Activated CD8-positive, alpha-beta T cell treated with anti-CD3 and anti-CD28 coated beads for 36 hours (primary cell): ENCODE data around the gene AK8. TPM values are rescaled to one million over a fixed set of nuclear protein-coding genes. Genes with fewer than 3 reads are reported as not detected.

Experiments used
- ATAC-seq: fragments of 200-7000 bp; cut with Tn5 transposase; one replicate; pipeline ENCODE4 v1.10.0; 2021; ENCODE audit warnings: mild to moderate bottlenecking, moderate library complexity
- CTCF ChIA-PET: fragments of 350-600 bp; sonication (Branson Sonifier 250); formaldehyde crosslinking; loops from one replicate; lab custom pipeline; 2021; ENCODE audit warnings: antibody characterized with exemption; lab: Charles Lee
- POLR2A ChIA-PET: fragments of 350-600 bp; sonication (Branson Sonifier 250); formaldehyde crosslinking; loops from one replicate; lab custom pipeline; 2021; ENCODE audit warnings: antibody characterized with exemption; lab: Charles Lee
- DNase-seq: peaks from one replicate; pipeline ENCODE4 v3.0.0-alpha.2; 2020
- H3K27ac Mint-ChIP-seq: one replicate; pipeline ENCODE4 v1.8.0; 2021; ENCODE audit warnings: mild to moderate bottlenecking, mixed read lengths
- H3K27me3 Mint-ChIP-seq: one replicate; pipeline ENCODE4 v1.8.0; 2021; ENCODE audit warnings: mixed read lengths
- H3K36me3 Mint-ChIP-seq: one replicate; pipeline ENCODE4 v1.8.0; 2021; ENCODE audit warnings: low read depth, mixed read lengths
- H3K4me1 Mint-ChIP-seq: one replicate; pipeline ENCODE4 v1.8.0; 2021; ENCODE audit warnings: low read depth, mixed read lengths
- H3K4me3 Mint-ChIP-seq: one replicate; pipeline ENCODE4 v1.8.0; 2021; ENCODE audit warnings: mild to moderate bottlenecking, moderate library complexity, mixed read lengths
- H3K9me3 Mint-ChIP-seq: one replicate; pipeline ENCODE4 v1.8.0; 2021; ENCODE audit warnings: mixed read lengths
- CTCF ChIP-seq: fragments of 200-600 bp; IDR thresholded peaks from one replicate; pipeline ENCODE4 v1.8.0; 2022; ENCODE audit warnings: antibody characterized with exemption, mild to moderate bottlenecking
- intact Hi-C: fragments of 100-400 bp; cut with micrococcal nuclease; formaldehyde crosslinking; loops from one replicate; pipeline ENCODE4 v1.10.0; 2022
- total RNA-seq, 2 experiments: library from RNA; stranded (reverse); gene quantifications; one replicate each; pipeline ENCODE4 v1.2.3, GENCODE V29; 2021

The AK8 gene
- total RNA-seq, 2 experiments from 2014 or later, result not detected

GRCh38 chr9:132840980-132841379, 37.1 kb downstream of the AK8 start:
- intact Hi-C loops, result no loop called here
- no peaks in the 10 kb centered on the region for H3K9me3 Mint-ChIP-seq
- no peaks in the 10 kb centered on the region for H3K4me1 Mint-ChIP-seq
- H3K4me3 Mint-ChIP-seq, result no peak overlapping the region
- no peak for TF ChIP-seq CTCF
- DNase-seq (no peak), ATAC-seq (no peak)
- H3K27me3 Mint-ChIP-seq, result no peaks in the 10 kb centered on the region
- ChIA-PET CTCF (no interaction called here), POLR2A (interaction anchor here (0.6 kb wide), 1 partner anchor 971 kb away, joined by 3 read pairs; no protein-coding TSS in a partner anchor)
- no peak overlapping the region for H3K27ac Mint-ChIP-seq
- H3K36me3 Mint-ChIP-seq, result no peaks in the 10 kb centered on the region

- intact Hi-C loops, result no loop called here
- H3K4me3 Mint-ChIP-seq, result no peak overlapping the region
- no peak overlapping the region for H3K27ac Mint-ChIP-seq
- H3K27me3 Mint-ChIP-seq, result no peaks in the 10 kb centered on the region
- no peaks in the 10 kb centered on the region for H3K4me1 Mint-ChIP-seq
- POLR2A ChIA-PET, result no interaction called here
- no peaks in the 10 kb centered on the region for H3K36me3 Mint-ChIP-seq
- DNase-seq, result no peak
- ATAC-seq, result no peak
- no peaks in the 10 kb centered on the region for H3K9me3 Mint-ChIP-seq
- TF ChIP-seq CTCF, result no peak
- CTCF ChIA-PET, result interaction anchor here (0.8 kb wide), 1 partner anchor 11 kb away, joined by 3 read pairs; no protein-coding TSS in a partner anchor
These were observed 39.8 kb downstream of the AK8 start for GRCh38 chr9:132838291-132838690.

- Mint-ChIP-seq H3K9me3 (no peaks in the 10 kb centered on the region), H3K36me3 (no peaks in the 10 kb centered on the region), H3K4me1 (no peaks in the 10 kb centered on the region), H3K4me3 (no peak overlapping the region), H3K27ac (no peak overlapping the region), H3K27me3 (no peaks in the 10 kb centered on the region)
- no peak for TF ChIP-seq CTCF
- DNase-seq, result no peak
- POLR2A ChIA-PET, result no interaction called here
- CTCF ChIA-PET, result no interaction called here
- ATAC-seq, result no peak
- intact Hi-C loops, result no loop called here
These were observed 40.4 kb downstream of the AK8 start for GRCh38 chr9:132837501-132838286.

- Mint-ChIP-seq H3K4me1 (no peaks in the 10 kb centered on the region), H3K9me3 (no peaks in the 10 kb centered on the region), H3K4me3 (no peak overlapping the region), H3K36me3 (no peaks in the 10 kb centered on the region), H3K27me3 (no peaks in the 10 kb centered on the region), H3K27ac (no peak overlapping the region)
- no peak for TF ChIP-seq CTCF
- POLR2A ChIA-PET, result no interaction called here
- intact Hi-C loops, result no loop called here
- DNase-seq (no peak), ATAC-seq (no peak)
- CTCF ChIA-PET, result no interaction called here
These were observed 43.7 kb downstream of the AK8 start for GRCh38 chr9:132834343-132834742.

- H3K36me3 Mint-ChIP-seq, result no peaks in the 10 kb centered on the region
- ChIA-PET POLR2A (no interaction called here), CTCF (interaction anchor here (1.3 to 1.4 kb wide), 2 partner anchors 68 to 69 kb away, joined by 4 to 5 read pairs; no protein-coding TSS in a partner anchor)
- H3K4me3 Mint-ChIP-seq, result no peak overlapping the region
- no peak for TF ChIP-seq CTCF
- DNase-seq (no peak), ATAC-seq (no peak)
- no peaks in the 10 kb centered on the region for H3K27me3 Mint-ChIP-seq
- no peaks in the 10 kb centered on the region for H3K9me3 Mint-ChIP-seq
- H3K4me1 Mint-ChIP-seq, result no peaks in the 10 kb centered on the region
- H3K27ac Mint-ChIP-seq, result no peak overlapping the region
- intact Hi-C loops, result no loop called here
These were observed 44.4 kb downstream of the AK8 start for GRCh38 chr9:132833550-132834121.
